ENCODE results near the gene USP6NL.

USP6NL gene

GRCh38 chr10:11586170-11586569, 25.3 kb downstream of the USP6NL start:
- Histone ChIP-seq H3K9me3 (ENCODE audit: control insufficient read depth, insufficient read depth, low read length) (peaks cover 2% of the 10 kb centered on the region), H3K9ac (ENCODE audit: low read depth, low read length) (no peak overlapping the region), H3K27me3 (ENCODE audit: control insufficient read depth, insufficient read depth, low read length) (no peaks in the 10 kb centered on the region), H3K4me1 (ENCODE audit: control insufficient read depth, insufficient read depth, low read length) (no peaks in the 10 kb centered on the region), H3K4me3 (ENCODE audit: low read depth, low read length) (no peak overlapping the region), H3K36me3 (ENCODE audit: control insufficient read depth, insufficient read depth, low read length) (no peaks in the 10 kb centered on the region)

GRCh38 chr10:11581213-11581612, 30.2 kb downstream of the USP6NL start:
- Histone ChIP-seq H3K4me3 (ENCODE audit: low read depth, low read length) (no peak overlapping the region), H3K36me3 (ENCODE audit: control insufficient read depth, insufficient read depth, low read length) (no peaks in the 10 kb centered on the region), H3K27me3 (ENCODE audit: control insufficient read depth, insufficient read depth, low read length) (no peaks in the 10 kb centered on the region), H3K4me1 (ENCODE audit: control insufficient read depth, insufficient read depth, low read length) (no peaks in the 10 kb centered on the region), H3K9ac (ENCODE audit: low read depth, low read length) (no peak overlapping the region), H3K9me3 (ENCODE audit: control insufficient read depth, insufficient read depth, low read length) (peaks cover 2% of the 10 kb centered on the region)

DNA sequence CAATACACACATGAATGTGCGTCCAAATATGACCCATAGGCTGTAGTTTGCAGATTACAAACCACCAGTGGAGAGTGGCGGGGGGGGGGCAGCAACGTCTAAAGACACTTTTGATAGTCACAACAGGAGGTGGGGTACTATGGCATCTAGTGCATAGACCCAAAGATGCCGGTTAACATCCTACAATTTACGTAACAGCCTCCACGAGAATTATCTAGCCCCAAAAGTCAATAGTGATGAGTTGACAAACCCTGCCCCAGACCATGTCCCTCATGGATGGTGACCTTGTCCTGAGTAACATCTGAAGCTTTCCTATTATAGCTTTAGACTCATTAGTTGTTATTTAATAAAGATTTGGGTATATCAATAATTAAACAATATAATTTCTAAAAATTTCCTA, 31.6 kb downstream of the USP6NL start:
- Histone ChIP-seq H3K9me3 (ENCODE audit: control insufficient read depth, insufficient read depth, low read length) (no peaks in the 10 kb centered on the region), H3K4me3 (ENCODE audit: low read depth, low read length) (no peak overlapping the region), H3K27me3 (ENCODE audit: control insufficient read depth, insufficient read depth, low read length) (no peaks in the 10 kb centered on the region), H3K36me3 (ENCODE audit: control insufficient read depth, insufficient read depth, low read length) (no peaks in the 10 kb centered on the region), H3K9ac (ENCODE audit: low read depth, low read length) (no peak overlapping the region), H3K4me1 (ENCODE audit: control insufficient read depth, insufficient read depth, low read length) (no peaks in the 10 kb centered on the region)

DNA sequence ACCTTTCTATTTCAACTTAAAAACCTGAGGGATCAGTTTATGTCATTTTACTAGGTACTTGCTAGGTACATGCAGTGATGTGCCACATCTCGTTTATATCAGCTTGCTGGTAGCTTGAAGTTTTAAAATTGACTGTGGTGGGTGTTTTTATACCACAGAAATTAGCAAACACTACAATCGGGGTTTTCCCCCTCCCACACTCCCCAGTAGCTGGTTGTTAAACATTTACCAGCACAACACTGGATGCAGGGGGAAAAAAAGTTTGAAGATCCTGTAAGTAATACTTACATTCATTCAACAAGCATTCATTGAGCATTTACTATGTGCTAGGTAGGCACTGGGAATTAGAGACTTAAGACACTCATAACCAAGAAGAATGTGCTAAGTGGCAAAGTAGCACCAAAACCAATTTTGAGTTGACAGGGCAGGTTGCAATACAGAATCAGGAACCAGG, 32.6 kb downstream of the USP6NL start:
- no peaks in the 10 kb centered on the region for H3K36me3 ChIP-seq (ENCODE audit: control insufficient read depth, insufficient read depth, low read length)
- no peaks in the 10 kb centered on the region for H3K27me3 ChIP-seq (ENCODE audit: control insufficient read depth, insufficient read depth, low read length)
- H3K4me3 ChIP-seq (ENCODE audit: low read depth, low read length) = no peak overlapping the region
- H3K9ac ChIP-seq (ENCODE audit: low read depth, low read length) = no peak overlapping the region
- H3K4me1 ChIP-seq (ENCODE audit: control insufficient read depth, insufficient read depth, low read length) = no peaks in the 10 kb centered on the region
- H3K9me3 ChIP-seq (ENCODE audit: control insufficient read depth, insufficient read depth, low read length) = no peaks in the 10 kb centered on the region

DNA sequence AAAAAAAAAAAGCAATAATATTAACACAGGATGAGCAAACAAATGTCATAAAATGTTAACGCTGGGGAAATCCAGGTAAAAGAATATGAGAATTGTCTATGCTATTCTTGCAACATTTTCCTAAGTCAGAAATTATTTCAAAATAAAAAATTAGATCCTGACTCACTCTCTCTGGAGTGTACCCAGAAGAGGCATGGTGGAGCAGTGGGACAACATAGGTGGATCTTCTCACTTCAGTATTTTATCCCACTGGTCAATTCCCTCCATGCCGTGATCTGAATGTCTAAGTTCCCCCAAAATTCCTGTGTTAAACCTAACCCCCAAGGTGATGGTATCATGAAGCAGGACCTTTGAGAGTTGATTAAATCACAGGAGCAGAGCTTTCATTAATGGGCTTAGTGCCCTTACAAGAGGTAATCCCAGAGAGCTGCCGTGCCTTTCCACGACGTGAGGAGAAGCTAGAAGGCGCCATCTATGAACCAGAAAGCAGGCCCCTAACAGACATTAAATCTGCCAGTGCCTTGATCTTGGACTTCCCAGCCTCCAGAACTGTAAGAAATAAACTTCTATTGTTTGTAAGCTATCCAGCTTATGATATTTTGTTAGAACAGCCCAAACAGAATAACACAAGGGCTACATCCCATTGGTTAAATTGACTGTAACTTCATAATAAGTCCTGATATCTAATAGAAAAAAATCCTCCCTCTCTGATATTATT, 35.2 kb downstream of the USP6NL start:
- no peak overlapping the region for H3K9ac ChIP-seq (ENCODE audit: low read depth, low read length)
- no peak overlapping the region for H3K4me3 ChIP-seq (ENCODE audit: low read depth, low read length)
- H3K36me3 ChIP-seq (ENCODE audit: control insufficient read depth, insufficient read depth, low read length) = no peaks in the 10 kb centered on the region
- H3K27me3 ChIP-seq (ENCODE audit: control insufficient read depth, insufficient read depth, low read length) = no peaks in the 10 kb centered on the region
- H3K9me3 ChIP-seq (ENCODE audit: control insufficient read depth, insufficient read depth, low read length) = no peaks in the 10 kb centered on the region
- peaks cover 3% of the 10 kb centered on the region for H3K4me1 ChIP-seq (ENCODE audit: control insufficient read depth, insufficient read depth, low read length)

- no peaks in the 10 kb centered on the region for H3K9me3 ChIP-seq (ENCODE audit: control insufficient read depth, insufficient read depth, low read length)
- no peak overlapping the region for H3K9ac ChIP-seq (ENCODE audit: low read depth, low read length)
- no peak overlapping the region for H3K4me3 ChIP-seq (ENCODE audit: low read depth, low read length)
- H3K36me3 ChIP-seq (ENCODE audit: control insufficient read depth, insufficient read depth, low read length) = no peaks in the 10 kb centered on the region
- peaks cover 4% of the 10 kb centered on the region for H3K4me1 ChIP-seq (ENCODE audit: control insufficient read depth, insufficient read depth, low read length)
- no peaks in the 10 kb centered on the region for H3K27me3 ChIP-seq (ENCODE audit: control insufficient read depth, insufficient read depth, low read length)
These were observed 38.0 kb downstream of the USP6NL start for GRCh38 chr10:11573497-11573896.

GRCh38 chr10:11570751-11571150, 40.7 kb downstream of the USP6NL start:
- Histone ChIP-seq H3K36me3 (ENCODE audit: control insufficient read depth, insufficient read depth, low read length) (no peaks in the 10 kb centered on the region), H3K27me3 (ENCODE audit: control insufficient read depth, insufficient read depth, low read length) (no peaks in the 10 kb centered on the region), H3K4me3 (ENCODE audit: low read depth, low read length) (no peak overlapping the region), H3K4me1 (ENCODE audit: control insufficient read depth, insufficient read depth, low read length) (peaks cover 4% of the 10 kb centered on the region), H3K9me3 (ENCODE audit: control insufficient read depth, insufficient read depth, low read length) (no peaks in the 10 kb centered on the region), H3K9ac (ENCODE audit: low read depth, low read length) (no peak overlapping the region)

GRCh38 chr10:11569471-11569870, 42.0 kb downstream of the USP6NL start:
- Histone ChIP-seq H3K36me3 (ENCODE audit: control insufficient read depth, insufficient read depth, low read length) (no peaks in the 10 kb centered on the region), H3K27me3 (ENCODE audit: control insufficient read depth, insufficient read depth, low read length) (no peaks in the 10 kb centered on the region), H3K9ac (ENCODE audit: low read depth, low read length) (no peak overlapping the region), H3K4me1 (ENCODE audit: control insufficient read depth, insufficient read depth, low read length) (peaks cover 4% of the 10 kb centered on the region), H3K9me3 (ENCODE audit: control insufficient read depth, insufficient read depth, low read length) (no peaks in the 10 kb centered on the region), H3K4me3 (ENCODE audit: low read depth, low read length) (no peak overlapping the region)

- Histone ChIP-seq H3K4me3 (ENCODE audit: low read depth, low read length) (no peak overlapping the region), H3K36me3 (ENCODE audit: control insufficient read depth, insufficient read depth, low read length) (no peaks in the 10 kb centered on the region), H3K9me3 (ENCODE audit: control insufficient read depth, insufficient read depth, low read length) (no peaks in the 10 kb centered on the region), H3K4me1 (ENCODE audit: control insufficient read depth, insufficient read depth, low read length) (peaks cover 2% of the 10 kb centered on the region), H3K27me3 (ENCODE audit: control insufficient read depth, insufficient read depth, low read length) (no peaks in the 10 kb centered on the region), H3K9ac (ENCODE audit: low read depth, low read length) (no peak overlapping the region)
These were observed 42.9 kb downstream of the USP6NL start for GRCh38 chr10:11568578-11568977.

DNA sequence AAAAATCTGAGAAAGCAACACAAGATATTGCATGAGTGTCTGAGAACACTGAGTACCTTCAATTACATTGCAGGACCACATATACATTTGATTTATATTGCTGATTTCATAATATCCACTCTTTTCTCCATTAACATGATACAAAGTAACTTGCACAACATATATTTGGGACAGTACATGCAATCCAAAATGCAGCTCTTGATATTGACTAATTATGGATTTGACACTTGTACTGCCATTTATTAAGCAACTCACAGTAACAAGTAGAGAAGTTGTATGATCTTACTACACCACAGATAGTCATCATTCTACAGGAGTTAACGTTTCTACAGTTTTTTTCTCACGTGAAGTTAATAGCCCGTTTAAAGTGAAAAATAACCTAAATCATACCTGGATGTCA, 46.7 kb downstream of the USP6NL start:
- H3K9ac ChIP-seq (ENCODE audit: low read depth, low read length) = no peak overlapping the region
- H3K27me3 ChIP-seq (ENCODE audit: control insufficient read depth, insufficient read depth, low read length) = no peaks in the 10 kb centered on the region
- H3K9me3 ChIP-seq (ENCODE audit: control insufficient read depth, insufficient read depth, low read length) = no peaks in the 10 kb centered on the region
- H3K36me3 ChIP-seq (ENCODE audit: control insufficient read depth, insufficient read depth, low read length) = no peaks in the 10 kb centered on the region
- no peak overlapping the region for H3K4me3 ChIP-seq (ENCODE audit: low read depth, low read length)
- peaks cover 2% of the 10 kb centered on the region for H3K4me1 ChIP-seq (ENCODE audit: control insufficient read depth, insufficient read depth, low read length)

- H3K4me1 ChIP-seq (ENCODE audit: control insufficient read depth, insufficient read depth, low read length) = no peaks in the 10 kb centered on the region
- H3K9ac ChIP-seq (ENCODE audit: low read depth, low read length) = no peak overlapping the region
- no peaks in the 10 kb centered on the region for H3K9me3 ChIP-seq (ENCODE audit: control insufficient read depth, insufficient read depth, low read length)
- no peak overlapping the region for H3K4me3 ChIP-seq (ENCODE audit: low read depth, low read length)
- H3K27me3 ChIP-seq (ENCODE audit: control insufficient read depth, insufficient read depth, low read length) = no peaks in the 10 kb centered on the region
- no peaks in the 10 kb centered on the region for H3K36me3 ChIP-seq (ENCODE audit: control insufficient read depth, insufficient read depth, low read length)
These were observed 47.5 kb downstream of the USP6NL start for GRCh38 chr10:11563936-11564335.

DNA sequence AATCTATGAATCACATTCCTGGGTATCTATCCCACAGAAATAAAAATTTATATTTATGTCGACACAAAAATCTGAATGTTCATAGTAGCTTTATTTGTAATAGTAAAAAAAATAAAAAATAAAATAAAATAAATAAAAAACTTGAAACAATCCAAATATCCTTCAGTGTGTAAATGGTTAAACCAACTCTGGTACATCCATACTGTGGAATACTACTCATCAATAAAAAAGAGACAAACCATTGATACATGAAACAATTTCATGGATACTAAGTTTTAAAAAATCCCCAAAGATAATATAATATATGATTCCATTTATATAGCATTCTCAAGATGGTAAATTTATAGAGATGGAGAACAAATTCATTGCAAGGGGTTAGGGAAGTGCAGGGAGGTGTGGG, 48.6 kb downstream of the USP6NL start:
- no peaks in the 10 kb centered on the region for H3K27me3 ChIP-seq (ENCODE audit: control insufficient read depth, insufficient read depth, low read length)
- H3K4me1 ChIP-seq (ENCODE audit: control insufficient read depth, insufficient read depth, low read length) = no peaks in the 10 kb centered on the region
- no peaks in the 10 kb centered on the region for H3K9me3 ChIP-seq (ENCODE audit: control insufficient read depth, insufficient read depth, low read length)
- no peak overlapping the region for H3K4me3 ChIP-seq (ENCODE audit: low read depth, low read length)
- no peaks in the 10 kb centered on the region for H3K36me3 ChIP-seq (ENCODE audit: control insufficient read depth, insufficient read depth, low read length)
- no peak overlapping the region for H3K9ac ChIP-seq (ENCODE audit: low read depth, low read length)

All from iPS-15b (cell line).